Activated gamma-delta T cell (primary cell): Measurements from ENCODE around the gene EIF4ENIF1.
"Not testable (repeated sequence)": the region's sequence is repeated elsewhere in the genome, so short reads cannot be mapped to it uniquely, and the experiment has no call there.

Experiments
- DNase-seq: peaks from one replicate; lab custom pipeline; 2025; lab: John Stamatoyannopoulos, UW

Gene EIF4ENIF1

DNA sequence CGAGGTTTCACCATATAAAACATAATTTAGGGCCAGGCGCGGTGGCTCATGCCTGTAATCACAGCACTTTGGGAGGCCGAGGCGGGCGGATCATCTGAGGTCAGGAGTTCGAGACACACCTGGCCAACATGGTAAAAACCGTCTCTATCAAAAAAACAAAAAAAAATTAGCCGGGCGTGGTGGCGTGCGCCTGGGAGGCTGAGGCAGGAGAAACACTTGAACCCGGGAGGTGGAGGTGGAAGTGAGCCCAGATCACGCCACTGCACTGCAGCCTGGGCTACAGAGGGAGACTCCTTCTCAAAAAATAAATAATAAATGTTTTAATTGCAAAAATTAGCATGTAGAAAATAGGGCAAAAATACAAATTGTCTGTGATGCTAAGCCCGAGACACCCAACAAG, 5.7 kb upstream of the EIF4ENIF1 start:
- no peak for DNase-seq

DNA sequence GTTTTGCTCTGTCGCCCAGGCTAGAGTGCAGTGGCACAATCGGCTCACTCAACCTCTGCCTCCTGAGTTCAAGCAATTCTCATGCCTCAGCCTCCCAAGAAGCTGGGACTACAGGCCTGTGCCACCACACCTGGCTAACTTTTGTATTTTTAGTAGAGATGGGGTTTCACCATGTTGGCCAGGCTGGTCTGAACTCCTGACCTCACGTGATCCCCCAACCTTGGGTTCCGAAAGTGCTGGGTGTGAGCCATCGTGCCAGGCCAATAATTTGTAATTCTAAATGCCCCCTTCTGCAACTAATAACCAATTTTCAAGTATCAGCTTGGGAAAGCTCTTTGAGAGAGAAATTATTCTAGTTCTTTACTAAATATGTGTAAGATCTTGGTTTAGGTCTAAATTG, 3.7 kb upstream of the EIF4ENIF1 start:
- not testable (repeated sequence) for DNase-seq

GRCh38 chr22:31492151-31492550, 2.5 kb upstream of the EIF4ENIF1 start:
- no peak for DNase-seq

DNA sequence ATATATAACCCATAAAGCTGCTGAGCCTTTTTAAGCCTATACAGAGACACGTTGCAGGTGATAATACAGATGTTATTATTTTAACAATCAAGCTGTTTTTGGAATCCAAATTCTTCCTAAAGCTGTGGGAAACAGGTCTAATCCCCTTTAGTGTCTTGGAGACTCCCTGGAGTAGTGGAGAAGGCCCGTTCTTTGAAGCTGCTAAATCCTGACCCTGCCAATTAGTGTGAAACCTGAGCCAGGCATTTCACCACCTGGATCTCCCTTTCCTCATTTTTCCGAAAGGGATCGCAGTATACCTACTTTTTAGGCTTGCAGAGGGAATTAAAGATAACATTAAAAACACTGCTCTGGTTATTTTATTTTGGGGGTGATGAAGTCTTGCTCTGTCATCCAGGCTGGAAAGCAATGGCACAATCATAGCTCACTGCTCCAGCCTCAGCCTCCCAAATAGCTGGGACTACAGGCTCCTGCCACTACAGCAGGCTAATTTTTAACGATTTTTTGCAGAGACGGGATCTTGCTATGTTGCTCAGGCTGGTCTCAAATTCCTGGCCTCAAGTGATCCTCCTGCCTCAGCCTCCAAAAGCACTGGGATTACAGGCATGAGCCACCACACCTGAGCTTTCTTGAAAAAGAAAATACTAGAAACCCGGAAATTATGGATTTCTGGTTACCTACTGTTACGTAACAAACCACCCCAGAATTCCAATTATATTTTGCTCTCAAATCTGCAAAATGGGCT, 1.7 kb upstream of the EIF4ENIF1 start:
- no peak for DNase-seq

DNA sequence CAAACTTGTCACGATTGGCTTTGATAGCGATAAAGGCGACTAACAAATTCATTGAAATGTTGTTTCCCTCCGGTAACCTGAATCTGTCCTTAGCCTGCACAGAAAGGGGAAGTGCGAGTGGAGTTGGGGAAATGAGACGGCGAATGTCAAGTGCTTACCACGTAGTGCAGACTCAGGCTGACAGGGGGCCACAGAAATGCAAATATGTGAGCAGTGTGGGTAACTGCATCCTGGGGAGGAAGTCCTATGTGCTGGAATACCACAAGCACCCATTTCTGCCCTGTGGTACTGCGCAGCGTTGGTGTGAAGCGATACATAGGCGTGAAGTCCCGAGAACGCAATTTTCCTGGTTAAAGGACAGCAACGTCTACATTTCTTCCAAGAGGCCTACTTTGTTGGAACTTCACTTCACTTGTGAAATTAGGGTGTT, 869 bp upstream of the EIF4ENIF1 start:
- DNase-seq, result no peak

DNA sequence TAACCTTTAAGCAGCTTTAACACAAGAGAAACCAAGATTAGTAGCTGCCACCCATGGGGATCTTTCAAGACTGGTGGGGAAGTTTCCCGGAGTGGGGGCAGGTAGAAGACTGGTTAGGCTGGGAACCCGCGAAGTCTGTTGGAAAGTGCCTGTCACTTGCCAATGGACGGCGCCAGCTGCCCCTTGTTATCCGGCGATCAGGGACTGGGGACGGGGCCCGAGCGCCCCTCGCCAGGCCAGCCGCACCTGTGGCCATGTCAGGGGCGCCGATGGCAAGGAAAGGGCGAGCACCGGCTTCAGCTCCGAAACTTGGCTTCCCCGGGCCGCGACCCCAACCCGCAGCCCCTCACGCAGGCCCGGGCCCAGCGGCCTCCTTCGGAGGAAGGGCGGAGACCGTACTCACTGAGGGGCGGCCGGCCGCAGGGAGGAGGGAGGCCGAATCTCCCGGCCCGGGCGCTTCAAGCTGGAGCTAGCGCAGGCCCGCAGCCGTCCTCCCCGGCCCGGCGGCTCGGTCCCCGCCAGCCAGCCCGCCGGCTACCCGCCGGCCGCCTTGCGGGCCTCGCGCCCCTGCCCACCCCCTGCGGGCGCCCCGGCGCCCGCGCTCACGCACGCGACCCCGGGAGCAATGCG, 539 bp downstream of the EIF4ENIF1 start:
- no peak for DNase-seq

- no peak for DNase-seq
Observed at GRCh38 chr22:31488346-31488883, 1.2 kb downstream of the EIF4ENIF1 start.

DNA sequence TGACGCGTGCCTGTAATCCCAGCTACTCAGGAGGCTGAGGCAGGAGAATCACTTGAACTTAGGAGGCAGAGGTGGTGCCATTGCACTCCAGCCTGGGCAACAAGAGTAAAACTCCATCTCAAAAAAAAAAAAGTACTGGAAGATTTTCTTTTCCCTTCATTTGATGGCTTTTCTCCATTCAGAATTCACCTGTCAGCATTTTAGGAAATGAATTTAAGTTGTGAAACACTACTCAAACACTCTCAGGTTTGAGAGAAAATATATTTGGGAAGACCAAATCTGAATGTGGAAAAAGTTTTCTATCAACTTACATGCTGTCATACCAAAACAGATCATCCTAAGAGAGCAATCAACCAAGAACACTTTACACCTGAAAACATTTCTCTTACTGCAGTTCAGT, 2.7 kb downstream of the EIF4ENIF1 start:
- no peak for DNase-seq

- DNase-seq, result not testable (repeated sequence)
Observed at GRCh38 chr22:31486369-31486768, 3.3 kb downstream of the EIF4ENIF1 start.

DNA sequence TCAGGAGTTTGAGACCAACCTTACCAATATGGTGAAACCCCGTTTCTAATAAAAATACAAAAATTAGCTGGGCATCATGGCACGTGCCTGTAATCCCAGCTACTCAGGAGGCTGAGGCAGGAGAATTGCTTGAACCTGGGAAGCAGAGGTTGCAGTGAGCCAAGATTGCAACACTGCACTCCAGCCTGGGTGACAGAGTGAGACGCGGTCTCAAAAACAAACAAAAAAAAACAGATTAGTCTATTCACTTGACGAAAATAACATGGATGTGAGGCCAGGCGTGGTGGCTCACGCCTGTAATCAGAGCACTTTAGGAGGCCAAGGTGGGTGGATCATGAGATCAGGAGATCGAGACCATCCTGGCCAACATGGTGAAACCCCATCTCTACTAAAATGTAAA, 7.2 kb downstream of the EIF4ENIF1 start:
- not testable (repeated sequence) for DNase-seq

DNA sequence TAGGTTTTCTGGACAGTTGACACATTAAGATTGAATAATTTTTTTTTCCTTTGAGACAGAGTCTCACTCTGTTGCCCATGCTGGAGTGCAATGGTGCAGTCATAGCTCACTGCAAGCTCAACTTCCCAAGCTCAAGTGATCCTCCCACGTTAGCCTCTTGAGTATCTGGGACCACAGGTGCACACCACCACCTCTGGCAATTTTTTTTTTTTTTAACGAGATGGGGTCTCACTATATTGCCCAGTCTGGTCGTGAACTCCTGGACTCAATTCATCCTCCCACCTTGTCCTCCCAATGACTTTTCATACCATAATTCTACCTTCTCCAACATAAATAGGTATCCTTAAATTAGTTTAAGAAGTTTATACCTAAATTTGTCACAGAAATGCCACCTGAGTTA, 8.5 kb downstream of the EIF4ENIF1 start:
- DNase-seq, result no peak

GRCh38 chr22:31477329-31477728, 12.3 kb downstream of the EIF4ENIF1 start:
- no peak for DNase-seq

- no peak for DNase-seq
Observed at GRCh38 chr22:31475800-31476199, 13.8 kb downstream of the EIF4ENIF1 start.

DNA sequence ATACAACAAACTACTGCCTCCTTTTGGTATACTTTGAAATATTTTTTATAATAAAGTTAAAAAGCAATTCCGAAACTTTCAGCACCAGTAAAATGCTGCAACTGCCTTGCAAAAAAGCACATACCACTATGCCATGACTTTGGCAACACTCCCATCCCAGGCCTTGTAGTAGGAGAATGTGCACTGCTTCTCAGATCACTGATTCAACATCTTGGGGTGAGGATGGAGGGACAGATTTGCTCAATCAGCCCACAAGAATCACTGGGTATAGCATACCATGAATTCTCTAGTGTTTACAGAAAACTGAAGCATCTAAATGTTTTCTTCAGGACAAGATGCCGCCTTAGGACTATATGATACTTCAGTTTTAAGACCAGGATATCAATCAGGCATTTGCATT, 14.9 kb downstream of the EIF4ENIF1 start:
- DNase-seq, result no peak

DNA sequence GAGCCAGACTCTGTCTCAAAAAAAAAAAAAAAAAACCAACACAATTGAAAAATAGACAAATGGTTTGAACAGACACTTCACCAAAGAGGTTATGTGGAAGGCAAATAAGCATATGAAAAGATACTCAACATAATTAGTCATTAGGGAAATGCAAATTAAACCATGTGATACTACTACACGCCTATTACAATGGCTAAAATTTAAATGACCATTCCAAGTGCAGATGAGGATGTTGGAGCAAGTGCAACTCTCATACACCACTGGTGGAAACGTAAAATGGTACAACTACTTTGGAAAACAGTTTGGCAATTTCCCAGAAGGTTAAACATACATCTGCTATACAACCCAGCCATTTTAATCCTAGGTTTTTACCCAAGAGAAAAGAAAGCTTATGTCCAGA, 24.3 kb downstream of the EIF4ENIF1 start:
- no peak for DNase-seq

DNA sequence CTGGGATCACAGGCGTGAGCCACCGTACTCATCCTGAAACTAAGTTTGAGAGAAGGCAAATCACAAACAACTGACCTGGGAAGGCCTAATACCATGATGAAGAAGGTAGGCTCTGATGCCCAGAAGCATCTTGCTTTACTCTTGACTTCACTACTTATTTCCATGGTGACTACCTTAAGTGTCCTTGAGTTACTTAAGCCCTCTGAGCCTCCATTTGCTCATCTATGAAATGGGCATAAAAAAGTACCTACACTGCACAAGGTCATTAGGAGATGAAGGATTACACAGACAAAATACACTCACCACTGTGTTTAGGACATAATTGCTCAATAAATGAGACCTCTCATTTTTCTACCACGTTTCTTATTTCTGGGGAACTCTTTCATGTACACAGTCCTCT, 27.9 kb downstream of the EIF4ENIF1 start:
- DNase-seq, result no peak

DNA sequence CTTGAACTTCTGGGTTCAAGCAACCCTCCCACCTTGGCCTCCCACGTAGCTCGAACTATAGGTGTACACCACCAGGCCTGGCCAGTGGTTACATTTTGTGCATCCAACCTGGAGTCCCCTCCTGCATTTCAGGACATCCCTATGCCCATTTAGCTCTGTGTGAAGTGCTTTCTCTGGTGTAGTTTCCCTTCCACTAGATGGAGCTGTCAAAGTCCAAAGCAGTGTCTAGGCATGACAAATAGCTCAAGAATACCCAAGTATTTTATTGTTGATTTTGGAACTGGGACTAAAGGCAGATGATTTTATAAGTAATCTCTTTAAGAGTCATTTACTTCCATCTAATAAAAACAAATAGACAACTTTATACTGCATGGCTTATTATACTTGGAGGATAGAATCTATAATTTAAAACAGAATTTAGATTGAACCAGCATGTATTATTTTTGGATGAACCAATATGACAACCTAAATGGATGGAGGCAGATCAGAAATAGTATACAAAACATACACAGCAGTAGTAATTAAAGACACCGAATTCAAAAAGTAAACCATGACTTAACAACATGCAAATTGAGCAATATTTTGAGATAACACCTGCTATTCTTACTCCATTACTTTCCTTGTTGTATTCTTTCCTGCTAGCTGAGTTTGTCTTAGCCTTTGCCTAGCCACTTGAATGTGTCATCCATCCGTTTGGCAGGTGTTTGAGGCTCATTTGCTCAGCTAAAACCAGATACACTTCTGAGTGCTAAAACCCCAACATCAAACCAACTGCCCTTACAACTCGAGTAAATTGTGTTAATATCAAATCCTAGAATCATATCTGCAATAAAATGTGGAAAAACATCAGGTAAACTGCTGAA, 37.7 kb downstream of the EIF4ENIF1 start:
- no peak for DNase-seq

GRCh38 chr22:31449506-31449905, 40.1 kb downstream of the EIF4ENIF1 start:
- DNase-seq, result no peak

GRCh38 chr22:31448382-31448781, 41.3 kb downstream of the EIF4ENIF1 start:
- no peak for DNase-seq

- no peak for DNase-seq
Observed at GRCh38 chr22:31447337-31447736, 42.3 kb downstream of the EIF4ENIF1 start.

DNA sequence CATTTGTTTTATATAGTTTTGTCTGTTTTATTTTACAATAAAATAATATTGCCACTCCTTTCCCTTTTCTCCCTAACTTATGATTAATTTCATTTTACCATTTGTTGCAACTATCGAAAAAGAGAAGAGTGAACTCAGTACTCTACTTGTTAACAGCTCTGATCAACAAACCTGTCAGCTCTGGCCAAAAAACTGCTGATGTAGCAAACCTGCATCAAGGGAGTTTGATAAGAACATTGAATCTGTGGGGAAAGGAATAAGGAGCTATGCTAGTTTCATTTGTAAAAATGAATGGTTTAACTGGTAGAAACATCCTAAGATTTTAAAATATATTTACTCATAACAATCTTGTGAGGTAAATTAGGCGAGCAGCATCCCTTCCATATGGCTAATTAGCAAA, 42.9 kb downstream of the EIF4ENIF1 start:
- no peak for DNase-seq

DNA sequence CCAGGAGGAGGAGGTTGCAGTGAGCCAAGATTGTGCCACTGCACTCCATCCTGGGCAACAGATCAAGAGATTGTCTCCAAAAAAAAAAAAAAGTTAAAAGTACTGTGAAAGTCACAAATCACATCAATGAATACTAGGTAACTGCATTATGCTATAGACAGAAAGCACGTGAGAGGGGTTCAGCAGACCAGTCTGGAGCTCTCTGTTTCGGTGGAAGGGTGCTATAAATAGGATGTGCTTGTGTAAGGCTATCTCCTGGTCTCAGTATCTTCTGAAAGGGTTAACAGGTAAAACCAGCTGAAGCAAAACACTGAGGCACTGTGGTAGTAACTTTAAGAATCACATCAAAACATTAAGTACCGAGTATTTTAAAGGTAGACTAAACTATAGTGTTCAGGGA, 43.4 kb downstream of the EIF4ENIF1 start:
- no peak for DNase-seq
